NCI-H1930 (cell line): ENCODE measurements around the gene KDM4C.

Experiments
- DNase-seq, 2 experiments: peaks; one replicate each; lab custom pipeline; 2025; lab: John Stamatoyannopoulos, UW

Gene KDM4C

DNA sequence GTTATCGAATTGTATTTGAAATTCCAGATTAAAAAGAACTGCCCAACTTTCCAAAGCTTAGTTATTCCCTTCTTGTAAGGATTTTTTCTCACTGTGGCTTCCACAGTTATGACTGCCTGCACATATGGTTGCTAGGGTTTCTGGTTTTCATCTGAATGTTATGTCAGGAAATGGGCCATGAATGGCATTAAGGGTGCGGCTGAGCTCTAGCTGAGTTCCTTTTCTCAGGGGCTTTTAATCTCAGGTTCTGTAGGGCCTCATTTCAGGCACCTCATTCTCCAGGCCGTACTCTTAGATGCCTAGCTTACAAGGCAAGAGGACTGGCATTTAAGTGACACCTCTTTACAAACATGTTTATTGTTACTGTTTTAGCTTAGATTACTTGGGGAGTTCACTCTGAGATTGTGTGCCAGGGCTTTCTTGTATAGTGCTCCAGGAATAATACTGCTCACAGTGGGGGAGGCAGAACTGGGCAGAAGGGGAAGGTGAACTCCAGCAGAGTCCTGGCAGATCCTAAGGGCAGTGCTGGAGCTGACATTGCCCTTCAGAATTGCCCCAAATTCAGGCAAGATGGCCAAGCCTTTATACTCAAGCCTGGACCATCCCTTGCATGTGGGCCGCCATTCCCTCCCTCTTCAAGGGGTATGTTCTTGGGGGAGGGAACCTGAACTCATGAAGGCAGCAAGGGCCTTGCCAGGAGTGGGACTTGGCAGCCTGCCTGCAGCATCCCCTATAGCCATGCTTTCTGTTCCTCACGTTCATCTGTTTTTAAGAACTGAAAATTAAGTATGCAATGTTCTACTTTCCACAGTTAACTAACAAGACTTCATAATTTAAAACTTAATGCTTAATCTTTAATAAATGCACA is 111.5 kb downstream of the KDM4C start:
- DNase-seq = no peak

- DNase-seq = no peak
Measured at GRCh38 chr9:6870149-6870548, 112.4 kb downstream of the KDM4C start.

DNA sequence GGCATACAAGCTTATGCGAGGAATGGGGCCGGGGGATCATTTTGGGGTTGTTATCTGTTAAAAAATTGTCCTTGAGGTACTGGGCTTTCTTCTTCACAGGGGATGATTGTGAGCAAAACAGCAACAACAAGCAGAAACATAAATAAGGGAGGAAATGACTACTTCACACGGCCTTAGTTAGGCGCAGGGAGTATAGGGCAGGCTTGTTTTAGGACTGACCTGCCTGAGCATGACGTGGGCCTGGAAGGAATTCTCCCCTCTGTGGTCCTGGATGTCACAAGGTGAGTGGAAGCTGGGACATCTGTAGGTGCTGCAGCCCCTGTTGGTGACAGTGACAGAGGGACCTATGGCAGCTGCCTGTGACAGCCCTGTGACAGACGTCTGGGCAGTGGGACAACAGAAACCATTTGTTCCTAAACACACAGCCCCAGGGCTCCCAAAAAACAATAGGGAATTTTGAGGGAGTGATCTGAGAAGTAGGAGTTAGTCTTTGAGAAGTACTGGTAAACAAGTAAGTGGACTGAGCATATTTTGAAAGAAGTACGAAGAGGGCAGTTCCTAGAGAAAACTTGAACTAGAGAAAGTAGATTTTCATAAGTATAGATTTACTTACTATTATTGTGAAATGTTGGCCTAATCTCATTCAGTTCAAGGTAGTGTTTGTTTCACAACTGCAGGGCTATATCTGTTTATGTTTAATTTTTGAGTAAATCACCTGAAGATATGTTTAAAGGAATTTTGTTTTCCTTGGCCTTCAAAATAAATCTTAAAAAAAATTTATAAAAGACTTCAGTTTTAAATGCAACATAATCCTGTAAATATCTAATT is 113.1 kb downstream of the KDM4C start:
- DNase-seq = no peak

DNA sequence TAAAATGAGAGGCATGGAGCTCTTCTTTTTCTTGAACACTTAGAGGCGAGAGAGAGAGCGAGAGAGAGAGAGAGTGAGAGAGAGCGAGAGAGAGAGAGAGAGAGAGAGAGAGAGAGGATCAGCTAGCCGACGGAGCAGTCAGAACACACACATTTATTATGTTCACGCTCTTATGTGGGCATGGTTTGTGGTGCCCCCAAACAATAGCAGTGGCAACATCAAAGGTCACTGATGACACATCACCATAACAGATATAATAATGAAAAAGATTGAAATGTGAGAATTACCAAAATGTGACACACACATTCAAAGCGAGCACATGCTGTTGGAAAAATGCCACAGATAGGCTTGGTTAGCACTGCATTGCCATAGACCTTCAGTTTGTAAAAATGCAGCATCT is 116.1 kb downstream of the KDM4C start:
- no peak for DNase-seq

DNA sequence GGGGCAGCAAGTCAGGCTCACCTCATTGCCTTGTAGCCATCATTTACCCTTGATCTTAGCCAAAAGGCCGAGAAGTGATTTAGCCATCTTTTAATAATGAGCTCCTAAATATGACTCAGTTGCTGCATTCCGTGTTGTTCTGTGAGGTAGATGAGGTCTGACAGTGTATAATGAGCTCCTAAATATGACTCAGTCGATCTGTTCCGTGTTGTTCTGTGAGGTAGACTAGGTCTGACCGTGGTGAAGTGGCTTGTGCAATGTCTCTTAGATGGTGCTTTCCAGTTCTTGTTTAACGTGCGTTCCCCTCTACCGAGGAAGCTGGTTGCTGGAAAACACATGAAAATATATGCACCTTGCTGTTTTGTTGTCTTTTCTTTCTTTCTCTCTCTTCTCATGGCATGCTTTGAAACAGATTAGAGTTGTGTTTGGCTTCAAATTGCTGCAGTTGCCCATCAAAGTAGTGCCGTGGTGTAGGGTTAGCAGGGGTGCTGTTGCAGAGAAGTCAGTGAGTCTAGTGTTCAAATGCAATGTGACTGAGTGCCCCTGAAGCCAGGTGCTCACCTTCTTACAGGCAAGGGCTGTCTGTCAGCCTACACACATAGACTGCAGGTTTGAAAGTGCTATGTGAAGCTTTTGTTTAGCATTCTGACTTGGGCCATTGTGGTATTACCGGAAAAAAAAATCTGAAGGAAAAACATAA is 118.6 kb downstream of the KDM4C start:
- no peak for DNase-seq

DNA sequence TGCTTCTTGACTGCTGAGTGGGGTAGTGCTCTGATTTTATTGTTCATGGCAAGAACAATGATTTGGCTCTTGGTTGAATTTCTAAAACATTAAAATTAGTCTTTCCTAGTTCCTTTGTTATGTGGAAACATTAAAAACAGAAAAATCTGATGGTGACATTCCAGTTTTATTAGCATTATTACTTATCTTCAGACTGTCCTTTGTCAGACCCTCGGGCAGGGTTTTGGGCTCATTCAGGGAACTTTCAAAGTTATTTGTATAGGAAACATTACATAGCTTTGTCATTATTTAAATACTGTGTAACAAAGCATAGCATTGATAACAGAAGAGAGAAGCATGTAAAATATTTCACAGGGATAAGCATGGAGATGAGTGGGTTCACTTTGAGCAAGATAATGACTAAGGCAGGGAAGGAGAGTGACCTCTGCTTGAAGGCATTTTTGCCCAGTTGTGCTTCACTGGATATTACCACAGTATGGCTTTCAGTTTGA is 119.9 kb downstream of the KDM4C start:
- no peak for DNase-seq

DNA sequence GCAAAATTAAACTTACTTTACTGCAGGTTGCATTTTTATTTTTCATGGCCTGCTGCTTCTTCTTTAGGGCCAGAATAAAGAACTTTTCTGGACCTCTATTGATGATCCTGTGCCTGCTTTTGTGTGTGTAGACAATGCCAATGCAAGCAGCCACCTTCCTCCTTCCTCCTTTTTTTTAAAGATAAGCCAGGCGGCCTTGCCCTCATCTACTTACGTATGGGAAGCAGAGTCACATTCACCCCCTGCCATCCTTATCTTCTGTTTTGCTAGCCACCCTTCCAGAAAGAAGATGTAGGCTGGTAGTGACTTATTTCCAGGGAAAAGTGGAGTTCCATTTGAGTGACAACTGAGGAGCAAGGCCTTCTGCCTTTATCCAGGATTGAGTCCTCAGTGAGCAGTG is 122.9 kb downstream of the KDM4C start:
- no peak for DNase-seq

- DNase-seq = no peak
Measured at GRCh38 chr9:6884101-6884500, 126.3 kb downstream of the KDM4C start.

DNA sequence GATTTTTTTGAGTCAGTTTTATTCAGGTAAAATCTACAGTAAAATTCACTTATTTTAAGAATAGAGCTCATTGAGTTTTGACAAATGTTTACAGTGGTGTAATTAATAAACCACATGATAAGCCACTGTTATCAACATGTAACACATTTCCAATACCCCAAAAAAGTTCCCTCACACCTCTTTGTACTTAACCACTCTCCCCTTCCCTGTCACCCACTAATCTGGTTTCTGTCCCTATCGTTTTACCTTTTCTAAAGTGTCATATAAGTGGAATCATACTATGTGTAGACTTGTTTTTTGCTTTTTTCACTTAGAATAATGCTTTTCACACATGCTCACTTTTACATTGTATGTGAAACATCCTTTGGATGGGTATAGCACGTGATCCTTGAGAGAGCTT is 127.2 kb downstream of the KDM4C start:
- no peak for DNase-seq

DNA sequence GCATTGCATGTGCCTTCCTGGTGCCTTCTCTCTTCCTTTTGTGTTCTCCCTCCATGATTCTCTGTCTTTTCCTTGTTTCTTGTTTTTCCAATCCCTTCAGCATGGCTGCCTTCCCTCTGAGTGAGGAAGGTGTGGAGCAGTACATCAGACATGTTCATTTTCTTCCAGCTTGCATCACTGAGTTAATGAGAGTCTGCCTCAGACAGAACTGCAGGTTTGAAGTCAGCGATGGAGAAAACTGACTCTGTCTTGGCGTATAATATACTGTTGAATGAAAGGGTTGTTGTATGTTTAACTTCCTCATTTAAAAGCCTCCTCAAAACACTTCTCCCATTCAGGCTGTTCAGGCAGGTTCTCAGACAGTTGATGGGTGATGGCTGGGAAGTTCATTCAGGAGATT is 129.3 kb downstream of the KDM4C start:
- no peak for DNase-seq

GRCh38 chr9:6889868-6890267 is 132.1 kb downstream of the KDM4C start:
- no peak for DNase-seq

- no peak for DNase-seq
Measured at GRCh38 chr9:6893350-6894131, 135.8 kb downstream of the KDM4C start.

- DNase-seq = no peak
Measured at GRCh38 chr9:6894135-6894534, 136.4 kb downstream of the KDM4C start.

DNA sequence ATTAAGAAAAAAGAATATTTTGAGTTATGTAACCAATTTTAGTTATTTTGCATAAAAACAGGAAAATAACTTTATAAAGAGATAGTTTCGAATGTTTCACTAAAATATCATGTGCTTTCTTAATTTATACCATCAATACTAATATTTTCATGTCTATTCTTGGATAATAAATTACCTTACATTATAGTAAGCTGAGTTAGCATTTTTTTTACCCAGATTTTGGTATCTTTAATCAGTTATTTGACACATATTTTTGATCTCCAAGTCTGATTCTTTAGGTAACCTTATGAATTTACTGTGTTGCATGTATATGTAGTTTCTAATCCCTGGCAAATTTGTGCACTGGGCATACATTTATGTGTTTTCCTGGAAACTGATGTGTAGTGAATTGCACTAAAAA is 138.0 kb downstream of the KDM4C start:
- no peak for DNase-seq

DNA sequence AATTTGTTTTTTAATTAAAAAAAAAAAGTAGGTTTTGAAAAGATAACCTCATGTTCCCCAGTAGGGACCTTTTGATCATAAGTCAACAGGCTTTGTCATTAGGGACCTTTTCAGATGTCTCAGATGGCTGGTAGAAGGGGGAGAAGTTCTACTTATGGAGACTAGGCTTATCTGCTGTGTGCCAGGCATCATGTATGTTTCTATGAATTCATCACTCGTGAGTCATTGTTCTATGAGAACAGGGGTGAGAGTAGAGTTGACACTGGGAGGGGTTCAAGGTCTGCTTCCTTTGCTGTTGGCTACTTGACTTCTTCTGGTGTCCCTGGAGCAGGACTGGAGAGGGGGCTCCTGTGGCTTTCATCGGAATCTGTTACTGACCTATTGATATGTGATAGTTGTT is 138.8 kb downstream of the KDM4C start:
- DNase-seq = no peak

DNA sequence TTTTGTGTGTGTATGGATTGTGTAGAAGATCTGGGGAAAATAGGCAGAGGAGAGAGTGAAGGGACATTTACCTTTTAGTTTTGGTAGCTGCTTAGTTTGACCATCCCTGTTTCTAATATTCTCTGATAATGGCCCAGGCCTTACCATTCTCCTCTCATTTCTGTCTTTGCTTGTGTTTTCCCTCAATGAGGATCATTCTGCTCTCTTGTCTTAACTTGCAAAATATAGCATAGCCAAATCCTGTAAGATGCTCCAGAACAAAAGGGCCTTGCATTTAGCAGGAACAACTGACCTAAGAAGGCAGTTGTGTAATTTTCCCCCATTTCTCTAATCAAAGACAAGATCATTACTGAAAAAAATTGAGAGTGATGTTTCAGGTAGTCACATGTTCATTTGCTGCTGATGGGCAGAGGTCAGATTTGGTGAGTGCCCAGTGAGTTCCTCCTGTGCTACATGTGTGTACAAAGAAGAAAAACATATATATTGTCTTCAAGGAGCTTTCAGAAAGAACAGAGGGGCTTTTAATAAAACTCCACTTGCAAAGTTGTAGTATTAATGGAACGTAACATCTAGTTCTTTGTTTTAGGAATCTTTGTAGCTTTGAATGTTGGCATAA is 139.5 kb downstream of the KDM4C start:
- no peak for DNase-seq

- DNase-seq = no peak
Measured at GRCh38 chr9:6897898-6898302, 140.1 kb downstream of the KDM4C start.

DNA sequence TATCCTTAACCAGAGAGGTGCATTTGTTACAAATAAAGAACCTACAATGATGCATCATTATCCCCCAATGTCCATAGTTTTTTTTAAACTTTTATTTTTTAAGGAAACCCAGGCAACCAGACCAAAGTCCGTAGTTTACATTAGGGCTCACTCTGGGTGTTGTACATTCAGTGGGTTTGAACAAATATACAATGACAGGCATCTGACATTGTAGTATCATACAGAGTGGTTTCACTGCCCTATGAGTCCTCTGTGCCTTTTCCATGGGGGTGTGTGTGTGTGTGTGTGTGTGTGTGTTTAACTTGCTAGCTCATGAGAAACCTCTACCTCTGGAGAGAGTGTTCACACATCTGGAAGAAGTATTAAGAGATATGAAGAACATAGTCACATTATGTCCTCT is 141.5 kb downstream of the KDM4C start:
- DNase-seq = no peak

DNA sequence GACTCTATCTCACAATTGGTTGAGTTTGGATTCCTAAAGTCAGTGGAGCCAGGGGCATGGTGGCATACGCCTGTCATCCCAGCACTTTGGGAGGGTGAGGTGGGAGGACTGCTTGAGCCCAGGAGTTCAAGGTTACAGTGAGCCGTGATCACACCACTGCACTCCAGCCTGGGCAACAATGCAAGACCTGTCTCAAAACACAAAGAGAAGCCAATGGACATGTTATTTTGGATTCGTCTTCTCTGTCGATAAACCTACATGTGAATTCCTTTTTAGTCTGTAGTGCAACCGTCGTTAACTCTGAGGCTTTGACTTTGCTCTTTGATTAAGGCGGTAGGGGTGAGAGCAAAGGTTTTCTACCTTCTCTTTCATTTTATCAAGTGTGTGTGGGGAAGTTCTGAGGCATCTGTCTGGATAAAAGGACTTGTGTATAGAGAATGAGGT is 142.7 kb downstream of the KDM4C start:
- no peak for DNase-seq

- DNase-seq = no peak
Measured at GRCh38 chr9:6901180-6901579, 143.4 kb downstream of the KDM4C start.

DNA sequence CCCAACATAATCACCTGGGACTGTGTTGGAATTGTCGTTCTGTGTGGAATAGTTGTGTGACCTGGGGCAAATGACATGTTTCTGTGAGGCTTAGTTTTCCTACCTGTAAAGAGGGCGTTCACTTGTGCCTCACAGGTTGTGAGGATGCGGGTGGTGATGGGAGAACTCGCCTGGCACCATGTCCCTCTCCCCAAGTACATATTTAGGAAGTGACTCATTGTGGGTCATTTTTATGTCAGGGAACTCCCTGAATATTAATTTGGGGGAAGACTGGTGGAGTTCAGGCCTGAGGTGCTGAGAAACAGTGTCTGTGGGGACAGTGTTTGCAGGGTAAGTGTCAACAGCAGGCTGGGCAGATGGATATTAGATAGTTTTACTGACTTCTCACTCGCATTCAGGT is 144.7 kb downstream of the KDM4C start:
- no peak for DNase-seq
